Measurements from ENCODE around the gene TREH. TPM values are rescaled to one million over a fixed set of nuclear protein-coding genes. Genes with fewer than 3 reads are reported as not detected.
"Not testable (repeated sequence)": the region's sequence is repeated elsewhere in the genome, so short reads cannot be mapped to it uniquely, and the experiment has no call there.

TREH gene
- total RNA-seq, 1 donor from 2014 or later: 0.46 TPM

DNA sequence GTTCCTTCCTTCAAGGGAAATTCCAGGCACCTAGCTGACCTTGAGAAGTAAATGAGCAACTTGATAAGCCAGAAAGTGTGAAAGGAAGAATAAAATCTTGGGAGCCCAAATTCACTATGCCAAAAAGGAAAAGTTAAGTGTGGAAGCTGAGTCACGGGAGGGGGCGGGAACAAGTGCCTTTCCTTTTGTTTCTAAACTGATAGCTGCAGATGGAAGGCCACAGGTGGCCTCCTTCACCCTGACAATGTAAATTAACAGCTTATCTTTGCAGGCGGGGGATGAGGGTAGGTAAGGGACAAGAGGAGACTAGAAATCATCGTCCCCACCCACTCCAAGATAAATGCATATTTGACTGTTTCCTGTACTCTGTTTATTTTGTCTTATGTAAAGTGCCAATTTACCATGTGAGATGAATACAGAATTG, 36.4 kb upstream of the TREH start:
- H3K4me1 ChIP-seq: peaks cover 11% of the 10 kb centered on the region
- peak overlapping the region; percentile 47 for H3K27ac ChIP-seq
- no peaks in the 10 kb centered on the region for H3K9me3 ChIP-seq
- H3K36me3 ChIP-seq: no peaks in the 10 kb centered on the region
- no peak for DNase-seq
- TF ChIP-seq, protein P1, sequence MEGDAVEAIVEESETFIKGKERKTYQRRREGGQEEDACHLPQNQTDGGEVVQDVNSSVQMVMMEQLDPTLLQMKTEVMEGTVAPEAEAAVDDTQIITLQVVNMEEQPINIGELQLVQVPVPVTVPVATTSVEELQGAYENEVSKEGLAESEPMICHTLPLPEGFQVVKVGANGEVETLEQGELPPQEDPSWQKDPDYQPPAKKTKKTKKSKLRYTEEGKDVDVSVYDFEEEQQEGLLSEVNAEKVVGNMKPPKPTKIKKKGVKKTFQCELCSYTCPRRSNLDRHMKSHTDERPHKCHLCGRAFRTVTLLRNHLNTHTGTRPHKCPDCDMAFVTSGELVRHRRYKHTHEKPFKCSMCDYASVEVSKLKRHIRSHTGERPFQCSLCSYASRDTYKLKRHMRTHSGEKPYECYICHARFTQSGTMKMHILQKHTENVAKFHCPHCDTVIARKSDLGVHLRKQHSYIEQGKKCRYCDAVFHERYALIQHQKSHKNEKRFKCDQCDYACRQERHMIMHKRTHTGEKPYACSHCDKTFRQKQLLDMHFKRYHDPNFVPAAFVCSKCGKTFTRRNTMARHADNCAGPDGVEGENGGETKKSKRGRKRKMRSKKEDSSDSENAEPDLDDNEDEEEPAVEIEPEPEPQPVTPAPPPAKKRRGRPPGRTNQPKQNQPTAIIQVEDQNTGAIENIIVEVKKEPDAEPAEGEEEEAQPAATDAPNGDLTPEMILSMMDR (IDR thresholded peaks at IDR 0.05): no peak
- H3K4me3 ChIP-seq: no peak overlapping the region
- H3K27me3 ChIP-seq: no peaks in the 10 kb centered on the region
- intact Hi-C loops (cut with DNase I): no loop called here
- ATAC-seq: no peak

DNA sequence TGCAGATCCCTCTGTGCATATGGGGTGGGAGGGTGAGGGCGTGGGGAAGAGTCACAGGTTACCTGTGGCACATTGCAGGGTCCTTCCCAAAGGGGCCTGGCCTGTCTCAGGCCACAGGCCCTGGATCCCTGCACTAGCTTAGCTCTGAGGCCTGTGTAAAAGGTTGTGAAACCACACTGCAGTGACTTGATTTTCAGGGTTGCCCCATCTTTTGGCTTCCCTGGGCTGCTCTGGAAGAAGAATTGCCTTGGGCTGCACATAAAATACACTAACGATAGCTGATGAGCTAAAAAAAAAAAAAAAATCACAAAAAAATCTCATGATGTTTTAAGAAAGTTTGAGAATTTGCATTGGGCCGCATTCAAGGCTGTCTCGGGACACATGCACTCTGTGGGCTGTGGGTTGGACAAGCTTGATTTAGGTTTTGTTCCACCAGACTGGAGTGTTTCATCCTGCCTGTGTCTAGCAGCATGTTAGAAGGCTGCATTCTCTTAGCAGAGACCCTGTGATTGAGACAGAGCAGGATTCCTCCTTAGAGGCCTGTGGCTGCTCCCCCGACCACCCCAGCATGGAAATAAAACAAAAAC, 35.9 kb upstream of the TREH start:
- peak; percentile 67 for ATAC-seq
- H3K9me3 ChIP-seq: no peaks in the 10 kb centered on the region
- intact Hi-C loops (cut with DNase I): no loop called here
- TF ChIP-seq, protein P1 (IDR thresholded peaks at IDR 0.05): no peak
- H3K36me3 ChIP-seq: no peaks in the 10 kb centered on the region
- H3K27me3 ChIP-seq: no peaks in the 10 kb centered on the region
- no peak overlapping the region for H3K4me3 ChIP-seq
- DNase-seq: no peak
- peak overlapping the region; percentile 47 for H3K27ac ChIP-seq
- H3K4me1 ChIP-seq: peaks cover 11% of the 10 kb centered on the region

DNA sequence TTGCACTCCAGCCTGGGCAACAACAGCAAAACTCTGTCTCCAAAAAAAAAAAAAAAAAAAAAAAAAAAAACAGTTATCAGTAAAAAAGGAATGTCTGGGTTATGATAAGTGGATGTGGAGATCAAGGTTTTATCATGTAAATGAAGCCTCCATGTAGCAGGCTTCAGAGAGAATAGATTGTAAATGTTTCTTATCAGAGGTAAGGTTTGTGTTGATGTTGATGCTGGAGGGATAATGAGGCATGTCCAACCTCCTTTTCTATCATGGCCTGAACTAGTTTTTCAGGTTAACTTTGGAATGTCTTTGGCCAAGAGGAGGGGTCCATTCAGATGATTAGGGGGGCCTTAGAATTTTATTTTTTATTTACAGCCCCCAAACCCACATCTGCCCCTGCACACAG, 35.4 kb upstream of the TREH start:
- ATAC-seq (no peak), DNase-seq (no peak)
- Histone ChIP-seq H3K4me3 (no peak overlapping the region), H3K36me3 (no peaks in the 10 kb centered on the region), H3K4me1 (peaks cover 11% of the 10 kb centered on the region), H3K27ac (no peak overlapping the region), H3K9me3 (no peaks in the 10 kb centered on the region), H3K27me3 (no peaks in the 10 kb centered on the region)
- intact Hi-C loops (cut with DNase I): no loop called here
- TF ChIP-seq, protein P1 (IDR thresholded peaks at IDR 0.05): no peak

DNA sequence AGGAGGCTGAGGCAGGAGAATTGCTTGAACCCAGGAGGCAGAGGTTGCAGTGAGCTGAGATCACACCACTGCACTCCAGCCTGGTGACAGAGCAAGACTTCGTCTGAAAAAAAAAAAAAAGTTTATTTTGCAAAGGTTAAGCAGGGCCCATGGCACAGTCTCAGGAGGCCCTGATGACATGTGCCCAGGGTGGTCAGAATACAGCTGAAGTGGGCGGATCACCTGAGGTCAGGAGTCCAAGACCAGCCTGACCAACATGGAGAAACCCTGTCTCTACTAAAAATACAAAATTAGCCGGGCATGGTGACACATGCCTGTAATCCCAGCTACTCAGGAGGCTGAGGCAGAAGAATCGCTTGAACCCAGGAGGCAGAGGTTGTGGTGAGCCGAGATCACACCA, 35.0 kb upstream of the TREH start:
- intact Hi-C loops (cut with DNase I); H3K27ac ChIP-seq; ATAC-seq; H3K4me3 ChIP-seq; DNase-seq; H3K27me3 ChIP-seq; H3K9me3 ChIP-seq; H3K36me3 ChIP-seq: not testable (repeated sequence)
- peaks cover 11% of the 10 kb centered on the region for H3K4me1 ChIP-seq

DNA sequence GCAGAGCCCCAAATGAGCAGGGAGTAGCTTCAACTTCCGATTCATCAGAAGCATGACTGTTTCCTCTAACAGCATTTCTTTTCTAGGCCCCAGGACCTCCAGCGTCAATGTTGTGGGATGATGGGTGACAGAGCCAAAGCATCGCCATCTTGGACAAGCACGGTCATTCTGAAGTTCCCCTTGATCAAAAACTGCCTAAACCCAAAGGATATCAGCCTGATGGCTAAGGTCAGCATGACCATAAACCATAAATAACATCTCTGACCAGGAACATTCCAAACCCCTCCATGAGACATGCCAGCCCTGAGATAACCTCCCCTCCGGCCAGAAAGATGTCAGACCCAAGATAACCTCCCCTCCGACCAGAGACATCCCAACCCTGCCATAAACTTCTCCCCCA, 28.8 kb upstream of the TREH start:
- ATAC-seq (no peak), DNase-seq (no peak)
- Histone ChIP-seq H3K27ac (no peak overlapping the region), H3K27me3 (no peaks in the 10 kb centered on the region), H3K9me3 (no peaks in the 10 kb centered on the region), H3K36me3 (no peaks in the 10 kb centered on the region), H3K4me1 (no peaks in the 10 kb centered on the region), H3K4me3 (no peak overlapping the region)
- intact Hi-C loops (cut with DNase I): no loop called here
- TF ChIP-seq, protein P1 (IDR thresholded peaks at IDR 0.05): no peak

DNA sequence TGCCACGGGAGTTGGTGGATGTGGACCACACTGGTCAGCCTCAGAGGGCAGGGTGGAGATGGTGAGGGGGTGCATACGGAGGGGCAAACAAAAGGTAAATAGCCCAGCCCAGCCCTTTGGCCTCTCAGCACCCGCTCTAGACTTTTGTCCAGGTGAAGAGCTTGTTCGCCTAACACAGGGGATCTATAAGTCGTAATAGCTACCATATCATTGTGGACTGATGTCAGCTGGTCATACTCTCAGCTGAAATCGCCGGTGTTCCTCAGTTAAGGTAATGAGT, 27.0 kb upstream of the TREH start:
- Histone ChIP-seq H3K27ac (no peak overlapping the region), H3K36me3 (no peaks in the 10 kb centered on the region), H3K4me3 (no peak overlapping the region), H3K4me1 (no peaks in the 10 kb centered on the region), H3K27me3 (no peaks in the 10 kb centered on the region), H3K9me3 (no peaks in the 10 kb centered on the region)
- intact Hi-C loops (cut with DNase I): no loop called here
- TF ChIP-seq, protein P1 (IDR thresholded peaks at IDR 0.05): no peak
- DNase-seq (no peak), ATAC-seq (no peak)

Data from upper lobe of right lung (tissue), 1 donor.